ENCODE results near the gene TERB1. TPM values are rescaled to one million over a fixed set of nuclear protein-coding genes. Genes with fewer than 3 reads are reported as not detected.

Gene TERB1
- polyA plus RNA-seq, 1 of the 3 experiments (the other 2 are of a cell fraction): 0.08 TPM

DNA sequence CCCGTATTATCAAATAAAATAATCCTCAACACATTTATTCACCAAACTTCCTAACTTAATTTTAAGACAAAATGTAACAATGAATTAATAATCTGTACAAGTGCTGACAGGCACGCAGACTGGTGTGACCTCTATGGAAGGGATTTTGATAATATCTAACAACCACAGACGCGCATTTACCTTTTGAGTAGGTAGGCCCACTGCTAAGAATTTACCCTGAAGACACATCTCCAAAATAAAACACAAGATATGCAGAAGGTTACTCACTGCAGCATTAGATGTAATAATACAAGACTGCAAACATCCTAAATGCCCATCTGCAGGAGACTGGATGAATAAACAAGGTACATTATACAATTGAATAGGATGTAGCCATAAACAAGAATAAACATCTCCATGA, 82.1 kb downstream of the TERB1 start:
- no peaks in the 10 kb centered on the region for H3K27me3 ChIP-seq (ENCODE audit: insufficient read depth)
- no peaks in the 10 kb centered on the region; the same call in 1 of the 2 replicates for H4K20me1 ChIP-seq (ENCODE audit: insufficient read depth)
- peaks cover 39% of the 10 kb centered on the region for H3F3A ChIP-seq (replicated peaks; ENCODE audit: insufficient read depth)
- H3K9ac ChIP-seq: no peak overlapping the region
- no peaks in the 10 kb centered on the region for H3K79me2 ChIP-seq (ENCODE audit: insufficient read depth)
- peaks cover 37% of the 10 kb centered on the region in 2 experiments for H3K36me3 ChIP-seq (replicated peaks in 1 of 2; ENCODE audit: control insufficient read depth in 1 of 2, insufficient read depth in 2 of 2, low read length in 1 of 2)
- H3K4me3 ChIP-seq (ENCODE audit: low read depth in 2 of 2, low read length in 1 of 2): no peak overlapping the region
- no peaks in the 10 kb centered on the region for H3K9me3 ChIP-seq
- POLR2A ChIA-PET: no interaction called here
- H2AFZ ChIP-seq (ENCODE audit: low read depth): no peak overlapping the region
- no peaks in the 10 kb centered on the region for H3K9me2 ChIP-seq
- 99% methylated on average over 4 of the region's 4 CpGs for WGBS (ENCODE audit: low lambda C conversion rate)
- H3K4me2 ChIP-seq: no peak overlapping the region
- no peak for DNase-seq
- H3K4me1 ChIP-seq (ENCODE audit: control insufficient read depth in 1 of 2, insufficient read depth in 2 of 2, low read depth in 1 of 2, low read length in 1 of 2): peaks cover 0 to 12% of the 10 kb centered on the region in 2 experiments; a peak in 1 of 4 replicates
- H3K27ac ChIP-seq (ENCODE audit: low read depth in 2 of 2, low read length in 1 of 2): no peak overlapping the region
- CTCF ChIA-PET: no interaction called here
- TF ChIP-seq TCF12 (IDR thresholded peaks at IDR 0.05): no peak
- no peak for TF ChIP-seq NFIC (IDR thresholded peaks at IDR 0.05; ENCODE audit: borderline replicate concordance)
- no peak for TF ChIP-seq ELF1 (IDR thresholded peaks at IDR 0.05)
- no peak for TF ChIP-seq FOSL2 (IDR thresholded peaks at IDR 0.05; ENCODE audit: borderline replicate concordance, low read depth)
- TF ChIP-seq, protein P1, sequence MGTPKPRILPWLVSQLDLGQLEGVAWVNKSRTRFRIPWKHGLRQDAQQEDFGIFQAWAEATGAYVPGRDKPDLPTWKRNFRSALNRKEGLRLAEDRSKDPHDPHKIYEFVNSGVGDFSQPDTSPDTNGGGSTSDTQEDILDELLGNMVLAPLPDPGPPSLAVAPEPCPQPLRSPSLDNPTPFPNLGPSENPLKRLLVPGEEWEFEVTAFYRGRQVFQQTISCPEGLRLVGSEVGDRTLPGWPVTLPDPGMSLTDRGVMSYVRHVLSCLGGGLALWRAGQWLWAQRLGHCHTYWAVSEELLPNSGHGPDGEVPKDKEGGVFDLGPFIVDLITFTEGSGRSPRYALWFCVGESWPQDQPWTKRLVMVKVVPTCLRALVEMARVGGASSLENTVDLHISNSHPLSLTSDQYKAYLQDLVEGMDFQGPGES (IDR thresholded peaks at IDR 0.05; ENCODE audit: low read depth, low read length): no peak
- TF ChIP-seq NRF1 (IDR thresholded peaks at IDR 0.05; ENCODE audit: low read depth, low read length): no peak
- no peak for TF ChIP-seq GABPA (IDR thresholded peaks at IDR 0.05; ENCODE audit: low read depth)
- TF ChIP-seq SIN3A (IDR thresholded peaks at IDR 0.05; ENCODE audit: borderline replicate concordance, low read depth, low read length): no peak
- no peak for TF ChIP-seq RAD21 (IDR thresholded peaks at IDR 0.05; ENCODE audit: low read length)
- TF ChIP-seq FOXM1 (IDR thresholded peaks at IDR 0.05; ENCODE audit: low read depth): no peak

DNA sequence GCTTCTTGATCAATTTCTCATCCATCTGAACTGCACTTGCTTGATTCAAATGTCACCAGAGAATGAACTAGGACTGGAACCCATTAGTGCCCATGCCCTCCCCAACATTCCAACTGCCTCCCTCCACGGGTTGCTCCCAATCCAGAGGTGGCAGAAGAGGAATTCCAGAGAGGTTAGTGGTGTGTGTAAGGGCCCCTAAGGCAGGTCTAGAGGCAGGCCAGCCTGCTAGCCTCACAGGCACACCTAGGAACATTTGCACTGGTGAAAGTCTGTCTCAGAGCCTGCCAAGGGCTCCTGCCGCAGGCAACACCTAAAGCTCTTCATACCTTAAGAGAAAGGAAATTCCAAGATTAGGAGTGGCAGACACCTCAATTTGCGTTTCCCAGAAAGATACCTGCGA, 83.6 kb downstream of the TERB1 start:
- Histone ChIP-seq H4K20me1 (ENCODE audit: insufficient read depth) (no peaks in the 10 kb centered on the region; the same call in 1 of the 2 replicates), H3F3A (replicated peaks; ENCODE audit: insufficient read depth) (peaks cover 34% of the 10 kb centered on the region), H3K4me1 (ENCODE audit: control insufficient read depth in 1 of 2, insufficient read depth in 2 of 2, low read depth in 1 of 2, low read length in 1 of 2) (peaks cover 0 to 12% of the 10 kb centered on the region in 2 experiments; a peak in 1 of 4 replicates), H3K9me3 (no peaks in the 10 kb centered on the region), H3K79me2 (ENCODE audit: insufficient read depth) (no peaks in the 10 kb centered on the region), H3K4me2 (no peak overlapping the region), H3K9ac (no peak overlapping the region), H3K27ac (ENCODE audit: low read depth in 2 of 2, low read length in 1 of 2) (peak overlapping the region in 1 of 2 experiments; percentile 27; a peak in 1 of 4 replicates), H3K36me3 (replicated peaks in 1 of 2; ENCODE audit: control insufficient read depth in 1 of 2, insufficient read depth in 2 of 2, low read length in 1 of 2) (peaks cover 23% of the 10 kb centered on the region in 2 experiments), H3K27me3 (ENCODE audit: insufficient read depth) (no peaks in the 10 kb centered on the region), H2AFZ (ENCODE audit: low read depth) (no peak overlapping the region), H3K9me2 (no peaks in the 10 kb centered on the region), H3K4me3 (ENCODE audit: low read depth in 2 of 2, low read length in 1 of 2) (no peak overlapping the region)
- POLR2A ChIA-PET: no interaction called here
- WGBS (ENCODE audit: low lambda C conversion rate): 79% methylated on average over 4 of the region's 4 CpGs
- DNase-seq: no peak
- TF ChIP-seq, protein P2, sequence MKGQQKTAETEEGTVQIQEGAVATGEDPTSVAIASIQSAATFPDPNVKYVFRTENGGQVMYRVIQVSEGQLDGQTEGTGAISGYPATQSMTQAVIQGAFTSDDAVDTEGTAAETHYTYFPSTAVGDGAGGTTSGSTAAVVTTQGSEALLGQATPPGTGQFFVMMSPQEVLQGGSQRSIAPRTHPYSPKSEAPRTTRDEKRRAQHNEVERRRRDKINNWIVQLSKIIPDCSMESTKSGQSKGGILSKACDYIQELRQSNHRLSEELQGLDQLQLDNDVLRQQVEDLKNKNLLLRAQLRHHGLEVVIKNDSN (IDR thresholded peaks at IDR 0.05; ENCODE audit: borderline replicate concordance, low read depth): no peak
- no peak for TF ChIP-seq FOXM1 (IDR thresholded peaks at IDR 0.05; ENCODE audit: low read depth)
- CTCF ChIA-PET: interaction anchor here (0.8 to 3.9 kb wide), 8 partner anchors 8 to 155 kb away, joined by 3 to 34 read pairs (median 6); partner anchors contain the start of gene DYNC1LI2
